NCI-H526 (cell line): ENCODE measurements around the gene SNF8.
A peak's percentile ranks its signal among the peaks of the same experiment; 100 is the strongest.

Source experiments
- DNase-seq, 2 experiments: peaks; one replicate each; lab custom pipeline; 2025; lab: John Stamatoyannopoulos, UW

Gene SNF8

GRCh38 chr17:48883171-48883570, 61.5 kb downstream of the SNF8 start:
- DNase-seq, result peak in 1 of 2 experiments; percentile 15

- no peak for DNase-seq
These were observed 62.4 kb downstream of the SNF8 start for GRCh38 chr17:48882272-48882671.
